ENCODE measurements around the gene CNP.

The CNP gene

GRCh38 chr17:41942626-41943373 lies 23.8 kb upstream of the CNP start:
- DNase-seq (ENCODE audit: low read depth) = no peak

- no peak for DNase-seq (ENCODE audit: low read depth)
Observed at GRCh38 chr17:41943492-41943891, 23.1 kb upstream of the CNP start.

GRCh38 chr17:41944943-41945342 lies 21.7 kb upstream of the CNP start:
- no peak for DNase-seq (ENCODE audit: low read depth)

- DNase-seq (ENCODE audit: low read depth) = no peak
Observed at GRCh38 chr17:41948762-41949460, 17.7 kb upstream of the CNP start.

GRCh38 chr17:41956522-41956921 lies 10.1 kb upstream of the CNP start:
- no peak for DNase-seq (ENCODE audit: low read depth)

- no peak for DNase-seq (ENCODE audit: low read depth)
Observed at GRCh38 chr17:41957031-41957868, 9.3 kb upstream of the CNP start.

- no peak for DNase-seq (ENCODE audit: low read depth)
Observed at GRCh38 chr17:41957869-41958439, 8.6 kb upstream of the CNP start.

GRCh38 chr17:41959030-41959335 lies 7.6 kb upstream of the CNP start:
- no peak for DNase-seq (ENCODE audit: low read depth)

GRCh38 chr17:41959336-41960095 lies 7.1 kb upstream of the CNP start:
- no peak for DNase-seq (ENCODE audit: low read depth)

- DNase-seq (ENCODE audit: low read depth) = no peak
Observed at GRCh38 chr17:41962111-41962510, 4.5 kb upstream of the CNP start.

- DNase-seq (ENCODE audit: low read depth) = peak; percentile 55
Observed at GRCh38 chr17:41962768-41963434, 3.7 kb upstream of the CNP start.

- DNase-seq (ENCODE audit: low read depth) = peak; percentile 59
Observed at GRCh38 chr17:41965694-41966462, 717 bp upstream of the CNP start.

GRCh38 chr17:41967141-41967920 lies 736 bp downstream of the CNP start:
- peak; percentile 35 for DNase-seq (ENCODE audit: low read depth)

- DNase-seq (ENCODE audit: low read depth) = no peak
Observed at GRCh38 chr17:41967921-41968578, 1.5 kb downstream of the CNP start.

- DNase-seq (ENCODE audit: low read depth) = no peak
Observed at GRCh38 chr17:41968676-41969075, 2.1 kb downstream of the CNP start.

- DNase-seq (ENCODE audit: low read depth) = no peak
Observed at GRCh38 chr17:41970901-41971331, 4.3 kb downstream of the CNP start.

GRCh38 chr17:41971721-41972523 lies 5.3 kb downstream of the CNP start:
- no peak for DNase-seq (ENCODE audit: low read depth)

Data from activated T-cell treated with anti-CD3 and anti-CD28 coated beads for 48 hours (primary cell).